Measurements from ENCODE around the gene POLR2C. TPM values are rescaled to one million over a fixed set of nuclear protein-coding genes. Genes with fewer than 3 reads are reported as not detected.

The POLR2C gene
- total RNA-seq, 2 experiments from 2014 or later, result 52.3 to 101 TPM

DNA sequence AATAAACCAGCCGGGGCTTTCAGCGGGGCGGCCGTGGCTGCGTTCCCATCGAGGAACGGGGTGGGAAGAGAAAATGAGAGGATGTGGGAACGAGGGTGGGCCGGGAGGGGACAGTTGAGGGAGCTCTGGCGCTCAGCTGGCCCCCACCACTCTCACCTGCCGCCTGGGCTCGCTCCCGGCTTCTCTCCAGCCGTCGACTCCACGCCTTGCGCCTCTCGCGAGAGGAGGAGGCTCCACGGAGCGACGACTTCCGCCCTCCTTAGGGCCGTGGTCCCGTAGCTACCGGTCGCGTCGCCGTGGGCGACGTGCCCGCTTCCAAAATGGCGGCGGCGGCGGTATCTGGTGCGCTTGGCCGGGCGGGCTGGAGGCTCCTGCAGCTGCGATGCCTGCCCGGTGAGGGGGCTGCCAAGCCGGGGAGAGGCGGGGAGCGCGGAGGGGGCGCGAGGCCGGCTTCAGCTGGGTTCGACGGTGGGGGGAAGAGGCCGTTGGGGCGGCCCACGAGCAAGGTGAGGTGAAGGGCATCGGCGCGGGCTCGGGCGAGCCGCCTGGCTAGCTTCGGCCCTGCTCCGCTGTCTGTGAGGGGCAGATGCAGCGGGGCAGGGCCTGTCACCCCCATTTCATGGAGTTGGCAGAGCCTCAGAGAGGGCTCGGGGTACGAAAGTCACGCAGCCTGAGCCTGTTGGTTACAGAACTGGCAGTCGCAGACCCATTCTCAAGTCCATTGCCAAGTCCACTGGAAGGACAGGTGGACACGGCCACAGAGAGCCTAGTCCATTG lies 15.1 kb upstream of the POLR2C start, which contains the start of the genes CIAPIN1 and COQ9:
Gene CIAPIN1 (minus strand): TSS at position 200 of the 777 bp plus-strand sequence. CDS start 6,457 bp downstream, outside the sequence.
Gene COQ9 (plus strand): TSS at position 294 of the 777 bp plus-strand sequence. CDS start 27 bp downstream, at position 321.
- no peaks in the 10 kb centered on the region for H4K20me1 ChIP-seq (ENCODE audit: insufficient read depth, low read length)
- H3K4me1 ChIP-seq (ENCODE audit: insufficient read depth, low read length, poor library complexity, severe bottlenecking), result peaks cover 17% of the 10 kb centered on the region
- ChIA-PET POLR2A (interaction anchor here (0.7 to 1.6 kb wide), 6 partner anchors 10 to 340 kb away, joined by 3 to 9 read pairs (median 3); partner anchors contain the start of gene POLR2C), CTCF (ENCODE audit: unreplicated experiment) (interaction anchor here (1.5 to 1.6 kb wide), 2 partner anchors 15 to 31 kb away, joined by 4 to 7 read pairs; partner anchors contain the start of gene POLR2C)
- H3K27ac ChIP-seq (ENCODE audit: low read depth, low read length, poor library complexity, severe bottlenecking), result peak within 1 kb of the TSS; percentile 51
- no TSS peak for BruUV-seq (replicated peaks)
- H3K4me3 ChIP-seq (ENCODE audit: low read depth, low read length, poor library complexity, severe bottlenecking), result peak within 1 kb of the TSS; percentile 96
- peak within 1 kb of the TSS; percentile 98 for H3K4me2 ChIP-seq (ENCODE audit: low read length)
- H3K36me3 ChIP-seq (ENCODE audit: insufficient read depth, low read length), result peaks cover 18% of the 10 kb centered on the region
- peak; percentile 97 for DNase-seq (ENCODE audit: low spot score)
- H3K9me3 ChIP-seq (ENCODE audit: low read length), result no peaks in the 10 kb centered on the region
- peaks cover 30% of the 10 kb centered on the region for H3K79me2 ChIP-seq (ENCODE audit: insufficient read depth, low read depth, low read length)
- no peak for TF ChIP-seq EZH2phosphoT487 (IDR thresholded peaks at IDR 0.05; ENCODE audit: borderline replicate concordance, low read depth, low read length)
- TF ChIP-seq, protein P1, sequence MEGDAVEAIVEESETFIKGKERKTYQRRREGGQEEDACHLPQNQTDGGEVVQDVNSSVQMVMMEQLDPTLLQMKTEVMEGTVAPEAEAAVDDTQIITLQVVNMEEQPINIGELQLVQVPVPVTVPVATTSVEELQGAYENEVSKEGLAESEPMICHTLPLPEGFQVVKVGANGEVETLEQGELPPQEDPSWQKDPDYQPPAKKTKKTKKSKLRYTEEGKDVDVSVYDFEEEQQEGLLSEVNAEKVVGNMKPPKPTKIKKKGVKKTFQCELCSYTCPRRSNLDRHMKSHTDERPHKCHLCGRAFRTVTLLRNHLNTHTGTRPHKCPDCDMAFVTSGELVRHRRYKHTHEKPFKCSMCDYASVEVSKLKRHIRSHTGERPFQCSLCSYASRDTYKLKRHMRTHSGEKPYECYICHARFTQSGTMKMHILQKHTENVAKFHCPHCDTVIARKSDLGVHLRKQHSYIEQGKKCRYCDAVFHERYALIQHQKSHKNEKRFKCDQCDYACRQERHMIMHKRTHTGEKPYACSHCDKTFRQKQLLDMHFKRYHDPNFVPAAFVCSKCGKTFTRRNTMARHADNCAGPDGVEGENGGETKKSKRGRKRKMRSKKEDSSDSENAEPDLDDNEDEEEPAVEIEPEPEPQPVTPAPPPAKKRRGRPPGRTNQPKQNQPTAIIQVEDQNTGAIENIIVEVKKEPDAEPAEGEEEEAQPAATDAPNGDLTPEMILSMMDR (conservative IDR thresholded peaks at IDR 0.05; ENCODE audit: low read length), result no peak
- no peaks in the 10 kb centered on the region for H3K9me2 ChIP-seq (ENCODE audit: insufficient read depth, low read length)
- intact Hi-C loops (cut with micrococcal nuclease; ENCODE audit: unreplicated experiment), result loop anchor here (1.0 to 2.0 kb wide), 2 partner anchors 147 to 287 kb away; partner anchors contain the start of gene KATNB1
- peak within 1 kb of the TSS; percentile 79 for H2AFZ ChIP-seq (ENCODE audit: low read length)

GRCh38 chr16:57452021-57452420 lies 10.5 kb upstream of the POLR2C start:
- Histone ChIP-seq H3K27ac (ENCODE audit: low read depth, low read length, poor library complexity, severe bottlenecking) (no peak overlapping the region), H2AFZ (ENCODE audit: low read length) (no peak overlapping the region), H3K36me3 (ENCODE audit: insufficient read depth, low read length) (peaks cover 51% of the 10 kb centered on the region), H3K4me1 (ENCODE audit: insufficient read depth, low read length, poor library complexity, severe bottlenecking) (peaks cover 10% of the 10 kb centered on the region), H3K9me3 (ENCODE audit: low read length) (no peaks in the 10 kb centered on the region), H3K4me2 (ENCODE audit: low read length) (no peak overlapping the region), H3K4me3 (ENCODE audit: low read depth, low read length, poor library complexity, severe bottlenecking) (no peak overlapping the region), H3K79me2 (ENCODE audit: insufficient read depth, low read depth, low read length) (peaks cover 13% of the 10 kb centered on the region; the same call in 1 of the 2 replicates), H4K20me1 (ENCODE audit: insufficient read depth, low read length) (no peaks in the 10 kb centered on the region), H3K9me2 (ENCODE audit: insufficient read depth, low read length) (no peaks in the 10 kb centered on the region)
- DNase-seq (ENCODE audit: low spot score), result no peak
- intact Hi-C loops (cut with micrococcal nuclease; ENCODE audit: unreplicated experiment), result no loop called here
- BruUV-seq (replicated peaks), result no TSS peak
- no peak for TF ChIP-seq EZH2phosphoT487 (IDR thresholded peaks at IDR 0.05; ENCODE audit: borderline replicate concordance, low read depth, low read length)
- TF ChIP-seq, protein P1 (conservative IDR thresholded peaks at IDR 0.05; ENCODE audit: low read length), result no peak
- ChIA-PET POLR2A (interaction anchor here (1.1 kb wide), 1 partner anchor 11 kb away, joined by 3 read pairs; the partner anchor contains the start of gene POLR2C), CTCF (ENCODE audit: unreplicated experiment) (no interaction called here)

All from OCI-LY7 (cell line).